Prostate gland (tissue), 2 donors: ENCODE data around the gene FBXL5. TPM values are rescaled to one million over a fixed set of nuclear protein-coding genes. Genes with fewer than 3 reads are reported as not detected.
A peak's percentile ranks its signal among the peaks of the same experiment; 100 is the strongest.

Experiments used
- DNase-seq: peaks from one replicate; pipeline ENCODE4 v3.0.0-alpha.2; 2019; ENCODE audit warnings: low spot score
- H3K27ac ChIP-seq, 2 donors: fragments of 200-600 bp; sonication (generic); 2 replicates each; pipeline ENCODE4 v1.5.1; 2017 to 2019
- H3K27me3 ChIP-seq: fragments of 200-600 bp; sonication (generic); replicated peaks from 2 replicates; pipeline ENCODE4 v1.5.1; 2019; ENCODE audit not compliant: insufficient read depth
- H3K36me3 ChIP-seq, 2 donors: fragments of 200-600 bp; sonication (generic); 1 replicate in 1 of 2; 2 replicates in 1 of 2; pipeline versions ENCODE4 v1.5.1 to v1.8.1; 2017 to 2019
- H3K4me1 ChIP-seq: fragments of 200-600 bp; sonication (generic); replicated peaks from 2 replicates; pipeline ENCODE4 v1.5.1; 2019
- H3K4me3 ChIP-seq, 2 donors: fragments of 200-600 bp; sonication (generic); 2 replicates each; pipeline ENCODE4 v1.5.1; 2017 to 2019
- H3K9me3 ChIP-seq: fragments of 200-600 bp; sonication (generic); 2 replicates; pipeline ENCODE4 v1.5.1; 2017
- CTCF ChIP-seq, 4 experiments: fragments of 200-600 bp in 2 of 4; fragments of 450-650 bp in 2 of 4; sonication (generic) in 2 of 4; IDR thresholded peaks; 1 replicate in 3 of 4; 2 replicates in 1 of 4; pipeline ENCODE4 v1.5.1; 2016 to 2019; ENCODE audit warnings: antibody characterized with exemption in 4 of 4, mild to moderate bottlenecking in 2 of 4, moderate library complexity in 2 of 4
- POLR2A ChIP-seq: fragments of 450-650 bp; IDR thresholded peaks from one replicate; pipeline ENCODE4 v1.6.1; 2016; ENCODE audit warnings: antibody characterized with exemption, mild to moderate bottlenecking
- POLR2AphosphoS5 ChIP-seq: sonication (generic); formaldehyde crosslinking; IDR thresholded peaks from one replicate; pipeline ENCODE4 v1.6.1; 2017; ENCODE audit warnings: antibody characterized with exemption
- WGBS: methylation state at CpG from one replicate; pipeline ENCODE4 v1.1.5; 2018; 5-methylcytosine and 5-hydroxymethylcytosine counted together
- intact Hi-C: fragments of 100-400 bp; cut with DNase I; formaldehyde crosslinking; loops from one replicate; pipeline ENCODE4 v1.14.2; 2022
- total RNA-seq, 2 donors: library from RNA; depleted of rRNA; stranded (reverse); fragments of >200 nt; gene quantifications; one replicate each; pipeline ENCODE4 v1.1.0, GENCODE V29; 2016

Gene FBXL5
- total RNA-seq, 2 donors from 2014 or later, result 86.0 to 123 TPM

DNA sequence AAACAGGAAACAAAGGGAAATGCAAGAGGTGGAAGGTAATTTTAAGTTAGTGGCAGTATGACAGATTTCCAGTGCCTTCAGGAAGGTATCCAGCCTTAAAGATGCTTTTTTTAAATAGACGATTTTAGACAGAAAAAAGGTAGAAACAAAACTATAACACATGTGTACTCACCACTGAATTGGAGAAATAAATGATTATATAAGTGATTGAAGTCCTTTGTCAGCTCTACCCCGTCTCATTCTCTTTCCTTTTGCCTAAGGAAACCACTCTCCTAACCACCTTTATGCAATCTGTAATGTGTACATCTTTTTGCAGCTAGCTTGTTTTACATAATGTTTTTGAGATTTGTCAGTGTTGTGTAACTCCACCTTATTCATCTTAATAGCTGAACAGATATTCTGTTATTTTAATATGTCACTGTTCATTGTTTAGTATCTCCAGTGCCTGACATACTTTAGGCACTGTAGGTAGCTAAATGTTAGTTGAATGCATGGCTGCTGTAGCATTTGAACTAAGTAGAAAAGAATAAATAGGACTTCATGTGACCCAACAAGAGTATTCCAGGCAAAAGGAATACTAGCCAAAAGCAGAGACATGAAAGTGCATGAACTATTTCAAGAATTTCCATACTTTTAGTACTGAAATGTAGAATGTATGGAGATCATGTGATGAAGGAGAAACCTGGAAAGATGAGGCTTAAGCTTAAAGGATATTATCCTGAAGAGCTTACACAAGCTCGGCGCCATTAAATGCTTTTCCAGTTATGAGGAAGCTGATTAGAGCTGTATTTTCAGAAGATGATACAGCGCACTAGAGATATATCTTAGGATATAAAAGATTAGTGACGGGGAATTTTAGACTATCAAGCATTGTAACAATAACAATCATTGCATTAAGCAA lies 27.3 kb upstream of the FBXL5 start:
- no peaks in the 10 kb centered on the region for H3K9me3 ChIP-seq
- H3K4me1 ChIP-seq, result peaks cover 3% of the 10 kb centered on the region
- intact Hi-C loops, result no loop called here
- WGBS, result 39% methylated on average over 6 of the region's 6 CpGs
- no peak for TF ChIP-seq POLR2AphosphoS5
- no peak for TF ChIP-seq POLR2A
- TF ChIP-seq CTCF (IDR thresholded peaks at IDR 0.05), result no peak
- no peaks in the 10 kb centered on the region for H3K27me3 ChIP-seq
- peak overlapping the region; percentile 84 to 86 for H3K27ac ChIP-seq
- peak overlapping the region; percentile 61 to 62 for H3K4me3 ChIP-seq
- H3K36me3 ChIP-seq, result no peaks in the 10 kb centered on the region
- no peak for DNase-seq

- peak; percentile 98 for DNase-seq
- H3K4me1 ChIP-seq, result peaks cover 3% of the 10 kb centered on the region
- H3K4me3 ChIP-seq, result peak within 1 kb of the TSS; percentile 61 to 62
- H3K9me3 ChIP-seq, result no peaks in the 10 kb centered on the region
- intact Hi-C loops, result no loop called here
- no peaks in the 10 kb centered on the region for H3K36me3 ChIP-seq
- TF ChIP-seq CTCF (IDR thresholded peaks at IDR 0.05), result peak in 1 of 4 experiments; percentile 34
- peak; percentile 72 for TF ChIP-seq POLR2A
- TF ChIP-seq POLR2AphosphoS5, result peak; percentile 96
- peak within 1 kb of the TSS; percentile 84 to 86 for H3K27ac ChIP-seq
- H3K27me3 ChIP-seq, result no peaks in the 10 kb centered on the region
- WGBS, result under 1% methylated on average over 52 of the region's 56 CpGs
Observed at GRCh38 chr4:15681372-15682241, 26.4 kb upstream of the FBXL5 start, which contains the start of gene FAM200B. Gene FAM200B, plus strand, starts transcription at chr4:15681827. Its CDS starts 5,151 bp downstream, at chr4:15686978.

- no peak for DNase-seq
- Histone ChIP-seq H3K27ac (peak overlapping the region; percentile 84 to 86), H3K36me3 (no peaks in the 10 kb centered on the region), H3K9me3 (no peaks in the 10 kb centered on the region), H3K27me3 (no peaks in the 10 kb centered on the region), H3K4me3 (peak overlapping the region; percentile 61 to 62), H3K4me1 (peaks cover 3% of the 10 kb centered on the region)
- intact Hi-C loops, result no loop called here
- WGBS, result under 1% methylated on average over 13 of the region's 14 CpGs
- no peak for TF ChIP-seq CTCF (IDR thresholded peaks at IDR 0.05)
- no peak for TF ChIP-seq POLR2A
- TF ChIP-seq POLR2AphosphoS5, result no peak
Observed at GRCh38 chr4:15681067-15681371, 25.9 kb upstream of the FBXL5 start.

DNA sequence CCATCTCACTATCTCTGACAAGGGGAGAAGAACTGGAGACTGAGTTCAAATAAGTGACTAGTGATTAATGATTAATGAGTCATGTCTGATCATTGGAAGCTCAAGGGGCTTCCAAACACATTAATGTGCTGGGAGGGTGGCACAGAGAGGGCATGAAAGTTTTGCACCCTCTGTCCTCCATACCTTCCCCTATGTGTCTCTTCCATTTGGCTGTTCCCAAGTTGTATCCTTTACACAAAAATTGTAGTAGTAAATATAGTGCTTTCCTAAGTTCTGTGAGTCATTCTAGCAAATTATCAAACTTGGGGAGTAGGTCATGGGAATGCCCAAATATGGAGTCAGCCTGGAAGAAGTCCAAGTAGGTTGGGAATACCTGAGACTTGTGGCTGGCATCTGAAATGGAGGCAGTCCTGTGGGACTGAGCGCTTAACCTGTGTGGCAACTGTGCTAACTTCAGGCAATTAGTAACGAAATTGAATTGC lies 22.4 kb upstream of the FBXL5 start:
- H3K9me3 ChIP-seq, result no peaks in the 10 kb centered on the region

More for the DNA sequence above, 22.4 kb upstream of the FBXL5 start:
- Histone ChIP-seq H3K36me3 (no peaks in the 10 kb centered on the region), H3K4me1 (no peaks in the 10 kb centered on the region), H3K4me3 (no peak overlapping the region), H3K27ac (no peak overlapping the region), H3K27me3 (no peaks in the 10 kb centered on the region)
- DNase-seq, result no peak
- intact Hi-C loops, result no loop called here
- TF ChIP-seq POLR2A (no peak), POLR2AphosphoS5 (no peak), CTCF (IDR thresholded peaks at IDR 0.05) (no peak)
- WGBS, result 87% methylated on average over 2 of the region's 2 CpGs
